ENCODE measurements around the gene COG7. TPM values are rescaled to one million over a fixed set of nuclear protein-coding genes. Genes with fewer than 3 reads are reported as not detected.

COG7 gene
- total and polyA plus RNA-seq, 2 of the 13 experiments (the other 11 are each of a cell fraction or from before 2014, with no cell fraction given), result 12.6 to 54.5 TPM

- TF ChIP-seq, protein P1, sequence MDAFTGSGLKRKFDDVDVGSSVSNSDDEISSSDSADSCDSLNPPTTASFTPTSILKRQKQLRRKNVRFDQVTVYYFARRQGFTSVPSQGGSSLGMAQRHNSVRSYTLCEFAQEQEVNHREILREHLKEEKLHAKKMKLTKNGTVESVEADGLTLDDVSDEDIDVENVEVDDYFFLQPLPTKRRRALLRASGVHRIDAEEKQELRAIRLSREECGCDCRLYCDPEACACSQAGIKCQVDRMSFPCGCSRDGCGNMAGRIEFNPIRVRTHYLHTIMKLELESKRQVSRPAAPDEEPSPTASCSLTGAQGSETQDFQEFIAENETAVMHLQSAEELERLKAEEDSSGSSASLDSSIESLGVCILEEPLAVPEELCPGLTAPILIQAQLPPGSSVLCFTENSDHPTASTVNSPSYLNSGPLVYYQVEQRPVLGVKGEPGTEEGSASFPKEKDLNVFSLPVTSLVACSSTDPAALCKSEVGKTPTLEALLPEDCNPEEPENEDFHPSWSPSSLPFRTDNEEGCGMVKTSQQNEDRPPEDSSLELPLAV (CRISPR knock-in tag; conservative IDR thresholded peaks at IDR 0.05; ENCODE audit: low read depth), result no peak
- TF ChIP-seq, protein P2, sequence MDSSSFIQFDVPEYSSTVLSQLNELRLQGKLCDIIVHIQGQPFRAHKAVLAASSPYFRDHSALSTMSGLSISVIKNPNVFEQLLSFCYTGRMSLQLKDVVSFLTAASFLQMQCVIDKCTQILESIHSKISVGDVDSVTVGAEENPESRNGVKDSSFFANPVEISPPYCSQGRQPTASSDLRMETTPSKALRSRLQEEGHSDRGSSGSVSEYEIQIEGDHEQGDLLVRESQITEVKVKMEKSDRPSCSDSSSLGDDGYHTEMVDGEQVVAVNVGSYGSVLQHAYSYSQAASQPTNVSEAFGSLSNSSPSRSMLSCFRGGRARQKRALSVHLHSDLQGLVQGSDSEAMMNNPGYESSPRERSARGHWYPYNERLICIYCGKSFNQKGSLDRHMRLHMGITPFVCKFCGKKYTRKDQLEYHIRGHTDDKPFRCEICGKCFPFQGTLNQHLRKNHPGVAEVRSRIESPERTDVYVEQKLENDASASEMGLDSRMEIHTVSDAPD (CRISPR knock-in tag; IDR thresholded peaks at IDR 0.05), result peak; percentile 22; the same call in 1 of the 2 replicates
- no peak for TF ChIP-seq SUZ12 (IDR thresholded peaks at IDR 0.05; ENCODE audit: low read depth, low read length)
- TF ChIP-seq ZNF768 (CRISPR knock-in tag; IDR thresholded peaks at IDR 0.05), result peak; percentile 87
- peak; percentile 97 for TF ChIP-seq ZSCAN31 (CRISPR knock-in tag; IDR thresholded peaks at IDR 0.05; ENCODE audit: low read depth)
- peak; percentile 94; the same call in 1 of the 2 replicates for TF ChIP-seq IRX3 (CRISPR knock-in tag; IDR thresholded peaks at IDR 0.05; ENCODE audit: borderline replicate concordance, low read depth)
- TF ChIP-seq REXO4 (CRISPR knock-in tag; IDR thresholded peaks at IDR 0.05; ENCODE audit: borderline replicate concordance), result 0 out of 2 replicates have a peak, but pooled peaks have one; percentile 81
- no peak for TF ChIP-seq MBNL3 (CRISPR knock-in tag; conservative IDR thresholded peaks at IDR 0.05)
- TF ChIP-seq CAMTA2 (CRISPR knock-in tag; IDR thresholded peaks at IDR 0.05; ENCODE audit: borderline replicate concordance), result peak; percentile 67
- TF ChIP-seq EZH2 (conservative IDR thresholded peaks at IDR 0.05; ENCODE audit: low read depth, low read length), result no peak
- peak; percentile 96 for TF ChIP-seq ZNF138 (CRISPR knock-in tag; IDR thresholded peaks at IDR 0.05; ENCODE audit: low read depth)
- TF ChIP-seq DNMT1 (CRISPR knock-in tag; IDR thresholded peaks at IDR 0.05), result peak; percentile 96; the same call in 1 of the 2 replicates
- TF ChIP-seq ZNF781 (CRISPR knock-in tag; IDR thresholded peaks at IDR 0.05; ENCODE audit: borderline replicate concordance, not compliant biosample characterization), result peak; percentile 99
- peak; percentile 23 for TF ChIP-seq MED8 (CRISPR knock-in tag; IDR thresholded peaks at IDR 0.05; ENCODE audit: insufficient replicate concordance)
- peak; percentile 88 for TF ChIP-seq XRCC5 (optimal IDR thresholded peaks at IDR 0.05; ENCODE audit: low read length)
- TF ChIP-seq STAG1 (CRISPR knock-in tag; IDR thresholded peaks at IDR 0.05), result no peak; the same call in 1 of the 2 replicates
- peak; percentile 72; the same call in 1 of the 2 replicates for TF ChIP-seq MIER2 (CRISPR knock-in tag; IDR thresholded peaks at IDR 0.05)
- peak; percentile 73; the same call in 1 of the 2 replicates for TF ChIP-seq CC2D1A (CRISPR knock-in tag; IDR thresholded peaks at IDR 0.05)
- no peak for TF ChIP-seq NFIB (CRISPR knock-in tag; IDR thresholded peaks at IDR 0.05; ENCODE audit: borderline replicate concordance)
- no peak for TF ChIP-seq EHMT2 (IDR thresholded peaks at IDR 0.05; ENCODE audit: borderline replicate concordance, low read depth, low read length)
- TF ChIP-seq ZFP36L1 (CRISPR knock-in tag; IDR thresholded peaks at IDR 0.05), result 0 out of 2 replicates have a peak, but pooled peaks have one; percentile 7
- TF ChIP-seq HNF4A (CRISPR knock-in tag; IDR thresholded peaks at IDR 0.05), result peak; percentile 77
- peak; percentile 66 for TF ChIP-seq ONECUT2 (CRISPR knock-in tag; IDR thresholded peaks at IDR 0.05)
- TF ChIP-seq U2AF2 (IDR thresholded peaks at IDR 0.05; ENCODE audit: low read depth, low read length), result no peak
- TF ChIP-seq MZF1 (CRISPR knock-in tag; IDR thresholded peaks at IDR 0.05; ENCODE audit: borderline replicate concordance), result no peak; the same call in 1 of the 2 replicates
- TF ChIP-seq KLF11 (CRISPR knock-in tag; IDR thresholded peaks at IDR 0.05), result peak; percentile 93
- TF ChIP-seq ZNF552 (CRISPR knock-in tag; IDR thresholded peaks at IDR 0.05; ENCODE audit: borderline replicate concordance), result peak; percentile 90
- peak; percentile 86 for TF ChIP-seq CBFB (CRISPR knock-in tag; IDR thresholded peaks at IDR 0.05)
- no peak for TF ChIP-seq ZNF75D (CRISPR knock-in tag; IDR thresholded peaks at IDR 0.05; ENCODE audit: borderline replicate concordance)
Measured at GRCh38 chr16:23452572-23453337, at the start of gene COG7 (continued).

Data from HepG2 (cell line).